ENCODE results near the gene AUTS2.

Gene AUTS2

GRCh38 chr7:69994218-69994617 lies 395.9 kb downstream of the AUTS2 start:
- no peak for DNase-seq (ENCODE audit: low read depth in 1 of 2, low spot score in 1 of 2)
- TF ChIP-seq REST (IDR thresholded peaks at IDR 0.05; ENCODE audit: insufficient replicate concordance, low read depth), result no peak
- TF ChIP-seq CTCF (IDR thresholded peaks at IDR 0.05; ENCODE audit: insufficient read depth, low read length), result no peak
- TF ChIP-seq POLR2AphosphoS5 (IDR thresholded peaks at IDR 0.05; ENCODE audit: low read depth), result no peak
- no peak for TF ChIP-seq GABPA (IDR thresholded peaks at IDR 0.05; ENCODE audit: low read depth)
- TF ChIP-seq SPI1 (IDR thresholded peaks at IDR 0.05; ENCODE audit: borderline replicate concordance, low read depth), result no peak
- Histone ChIP-seq H3K27me3 (ENCODE audit: insufficient read depth, poor library complexity, severe bottlenecking) (no peaks in the 10 kb centered on the region), H3K27ac (replicated peaks) (no peak overlapping the region), H3K4me3 (replicated peaks; ENCODE audit: insufficient read depth, low read length) (no peak overlapping the region)

- no peak for DNase-seq (ENCODE audit: low read depth in 1 of 2, low spot score in 1 of 2)
- no peaks in the 10 kb centered on the region for H3K27me3 ChIP-seq (ENCODE audit: insufficient read depth, poor library complexity, severe bottlenecking)
- H3K4me3 ChIP-seq (replicated peaks; ENCODE audit: insufficient read depth, low read length), result no peak overlapping the region
- TF ChIP-seq POLR2AphosphoS5 (IDR thresholded peaks at IDR 0.05; ENCODE audit: low read depth) (no peak), CTCF (IDR thresholded peaks at IDR 0.05; ENCODE audit: insufficient read depth, low read length) (no peak), REST (IDR thresholded peaks at IDR 0.05; ENCODE audit: insufficient replicate concordance, low read depth) (no peak), GABPA (IDR thresholded peaks at IDR 0.05; ENCODE audit: low read depth) (no peak), SPI1 (IDR thresholded peaks at IDR 0.05; ENCODE audit: borderline replicate concordance, low read depth) (no peak)
- no peak overlapping the region for H3K27ac ChIP-seq (replicated peaks)
These were observed 396.7 kb downstream of the AUTS2 start for GRCh38 chr7:69994886-69995542.

GRCh38 chr7:69996121-69996520 lies 397.8 kb downstream of the AUTS2 start:
- H3K4me3 ChIP-seq (replicated peaks; ENCODE audit: insufficient read depth, low read length), result no peak overlapping the region
- TF ChIP-seq REST (IDR thresholded peaks at IDR 0.05; ENCODE audit: insufficient replicate concordance, low read depth) (no peak), CTCF (IDR thresholded peaks at IDR 0.05; ENCODE audit: insufficient read depth, low read length) (no peak), POLR2AphosphoS5 (IDR thresholded peaks at IDR 0.05; ENCODE audit: low read depth) (no peak), SPI1 (IDR thresholded peaks at IDR 0.05; ENCODE audit: borderline replicate concordance, low read depth) (no peak), GABPA (IDR thresholded peaks at IDR 0.05; ENCODE audit: low read depth) (no peak)
- DNase-seq (ENCODE audit: low read depth in 1 of 2, low spot score in 1 of 2), result no peak
- H3K27me3 ChIP-seq (ENCODE audit: insufficient read depth, poor library complexity, severe bottlenecking), result no peaks in the 10 kb centered on the region
- H3K27ac ChIP-seq (replicated peaks), result no peak overlapping the region

Data from HL-60 (cell line).